Smooth muscle cell (in vitro differentiated cells): ENCODE measurements around the gene UBE3B. TPM values are rescaled to one million over a fixed set of nuclear protein-coding genes. Genes with fewer than 3 reads are reported as not detected.

Experiments used
- DNase-seq: peaks from one replicate; lab custom pipeline; 2025; ENCODE audit not compliant: unreplicated experiment; lab: John Stamatoyannopoulos, UW
- H2AFZ ChIP-seq: fragments of 200-600 bp; sonication (generic); 2 replicates; pipeline ENCODE4 v1.6.0; 2016; ENCODE audit warnings: antibody characterized with exemption, low read depth, mild to moderate bottlenecking
- H3F3A ChIP-seq: fragments of 200-600 bp; sonication (generic); 2 replicates; pipeline ENCODE4 v1.6.0; 2017; ENCODE audit warnings: antibody characterized with exemption, low read depth
- H3K27ac ChIP-seq: fragments of 200-600 bp; sonication (generic); 2 replicates; pipeline ENCODE4 v1.5.1; 2016; ENCODE audit warnings: low read depth, mild to moderate bottlenecking
- H3K27me3 ChIP-seq: fragments of 200-600 bp; sonication (generic); 2 replicates; pipeline ENCODE4 v1.6.1; 2016; ENCODE audit warnings: low read depth, mild to moderate bottlenecking
- H3K36me3 ChIP-seq: fragments of 200-600 bp; sonication (generic); 2 replicates; pipeline ENCODE4 v1.5.1; 2016; ENCODE audit warnings: low read depth
- H3K4me1 ChIP-seq: fragments of 200-600 bp; sonication (generic); 2 replicates; pipeline ENCODE4 v1.5.1; 2016; ENCODE audit warnings: low read depth
- H3K4me2 ChIP-seq: fragments of 200-600 bp; sonication (generic); 2 replicates; pipeline ENCODE4 v1.6.0; 2016; ENCODE audit warnings: mild to moderate bottlenecking
- H3K4me3 ChIP-seq: fragments of 200-600 bp; sonication (generic); 2 replicates; pipeline ENCODE4 v1.5.1; 2016; ENCODE audit warnings: mild to moderate bottlenecking
- H3K79me2 ChIP-seq: fragments of 200-600 bp; sonication (generic); 2 replicates; pipeline ENCODE4 v1.6.0; 2016; ENCODE audit warnings: low read depth, mild to moderate bottlenecking
- H3K9ac ChIP-seq: fragments of 200-600 bp; sonication (generic); 2 replicates; pipeline ENCODE4 v1.6.0; 2016; ENCODE audit warnings: low read depth
- H3K9me3 ChIP-seq: fragments of 200-600 bp; sonication (generic); replicated peaks from 2 replicates; pipeline ENCODE4 v1.5.1; 2016; ENCODE audit warnings: low read depth
- H4K20me1 ChIP-seq: fragments of 200-600 bp; sonication (generic); 2 replicates; pipeline ENCODE4 v1.6.0; 2016; ENCODE audit warnings: low read depth
- WGBS: methylation state at CpG from one replicate; pipeline ENCODE4 v1.1.7; 2016; ENCODE audit warnings: low lambda C conversion rate; 5-methylcytosine and 5-hydroxymethylcytosine counted together
- polyA plus RNA-seq: library from polyadenylated mRNA; unstranded; fragments of >200 nt; fragmentation: Nextera tagmentation; extraction: Ambion mirVana; gene quantifications from 2 replicates; pipeline ENCODE4 v1.2.1, GENCODE V29; 2016
- total RNA-seq: library from RNA; depleted of rRNA; stranded (reverse); fragments of >200 nt; gene quantifications from 2 replicates; pipeline ENCODE4 v1.2.3, GENCODE V29; 2014
- TF ChIP-seq, protein P1 (sequence below): fragments of 200-600 bp; sonication (generic); IDR thresholded peaks from 2 replicates; pipeline ENCODE4 v1.5.1; 2017; ENCODE audit warnings: borderline replicate concordance, mild to moderate bottlenecking, antibody characterized with exemption; ENCODE audit not compliant: insufficient read depth, poor library complexity, severe bottlenecking

UBE3B gene
- total and polyA plus RNA-seq, 2 experiments from 2014 or later = 21.8 to 62.9 TPM

DNA sequence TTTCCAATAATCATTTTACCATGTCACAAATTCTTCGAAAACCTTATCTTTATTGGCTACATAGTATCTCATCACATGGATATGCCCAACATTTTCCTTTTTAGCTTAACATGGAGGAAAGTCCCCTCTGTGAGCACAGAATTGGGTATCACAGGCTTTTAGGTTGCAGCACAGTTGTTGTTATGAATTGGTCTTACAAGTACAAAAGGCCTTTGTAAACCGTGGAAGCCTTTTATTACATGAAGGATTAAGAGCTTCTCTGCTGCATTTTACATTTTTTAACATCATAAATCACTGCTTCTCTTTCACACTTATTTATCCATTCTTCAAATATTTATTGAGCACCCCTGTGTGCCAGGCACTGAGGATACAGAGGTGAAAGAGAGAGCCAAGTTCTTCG lies 26.2 kb downstream of the UBE3B start:
- no peak overlapping the region for H2AFZ ChIP-seq
- no peaks in the 10 kb centered on the region for H3K27me3 ChIP-seq
- H3K4me1 ChIP-seq = no peaks in the 10 kb centered on the region
- H4K20me1 ChIP-seq = no peaks in the 10 kb centered on the region
- no peak overlapping the region for H3K4me3 ChIP-seq
- no peak overlapping the region for H3K9ac ChIP-seq
- H3F3A ChIP-seq = no peaks in the 10 kb centered on the region
- no peak overlapping the region for H3K27ac ChIP-seq
- DNase-seq = no peak
- TF ChIP-seq, protein P1, sequence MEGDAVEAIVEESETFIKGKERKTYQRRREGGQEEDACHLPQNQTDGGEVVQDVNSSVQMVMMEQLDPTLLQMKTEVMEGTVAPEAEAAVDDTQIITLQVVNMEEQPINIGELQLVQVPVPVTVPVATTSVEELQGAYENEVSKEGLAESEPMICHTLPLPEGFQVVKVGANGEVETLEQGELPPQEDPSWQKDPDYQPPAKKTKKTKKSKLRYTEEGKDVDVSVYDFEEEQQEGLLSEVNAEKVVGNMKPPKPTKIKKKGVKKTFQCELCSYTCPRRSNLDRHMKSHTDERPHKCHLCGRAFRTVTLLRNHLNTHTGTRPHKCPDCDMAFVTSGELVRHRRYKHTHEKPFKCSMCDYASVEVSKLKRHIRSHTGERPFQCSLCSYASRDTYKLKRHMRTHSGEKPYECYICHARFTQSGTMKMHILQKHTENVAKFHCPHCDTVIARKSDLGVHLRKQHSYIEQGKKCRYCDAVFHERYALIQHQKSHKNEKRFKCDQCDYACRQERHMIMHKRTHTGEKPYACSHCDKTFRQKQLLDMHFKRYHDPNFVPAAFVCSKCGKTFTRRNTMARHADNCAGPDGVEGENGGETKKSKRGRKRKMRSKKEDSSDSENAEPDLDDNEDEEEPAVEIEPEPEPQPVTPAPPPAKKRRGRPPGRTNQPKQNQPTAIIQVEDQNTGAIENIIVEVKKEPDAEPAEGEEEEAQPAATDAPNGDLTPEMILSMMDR = no peak
- peaks cover 26% of the 10 kb centered on the region for H3K36me3 ChIP-seq
- H3K9me3 ChIP-seq = no peaks in the 10 kb centered on the region
- no peak overlapping the region for H3K4me2 ChIP-seq
- H3K79me2 ChIP-seq = no peaks in the 10 kb centered on the region
- WGBS = 69% methylated on average over 3 of the region's 3 CpGs

DNA sequence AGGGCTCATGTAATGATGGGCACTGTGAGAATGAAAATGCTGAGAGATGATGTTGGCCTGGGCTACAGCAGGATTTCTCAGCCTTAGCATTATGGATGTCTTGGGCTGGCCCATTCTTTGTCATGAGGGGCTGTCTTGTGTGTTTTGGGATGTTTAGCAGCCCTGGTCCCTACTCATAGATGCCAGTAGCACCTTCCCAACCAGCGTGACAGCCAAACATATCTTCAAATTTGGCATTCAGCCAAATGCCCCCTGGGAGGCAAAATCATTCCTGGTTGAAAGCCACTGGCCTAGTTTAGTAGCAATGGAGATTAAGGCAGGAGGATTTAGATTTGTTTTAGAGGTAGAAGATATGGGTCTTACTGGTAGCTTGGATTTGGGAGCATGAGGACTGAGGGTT lies 26.6 kb downstream of the UBE3B start:
- Histone ChIP-seq H3F3A (no peaks in the 10 kb centered on the region), H3K4me3 (no peak overlapping the region), H3K9ac (no peak overlapping the region), H3K9me3 (no peaks in the 10 kb centered on the region), H3K27me3 (no peaks in the 10 kb centered on the region), H3K4me2 (no peak overlapping the region), H2AFZ (no peak overlapping the region), H3K4me1 (no peaks in the 10 kb centered on the region), H3K79me2 (no peaks in the 10 kb centered on the region), H4K20me1 (no peaks in the 10 kb centered on the region), H3K27ac (no peak overlapping the region), H3K36me3 (peaks cover 26% of the 10 kb centered on the region)
- 100% methylated on average over 1 of the region's 1 CpG for WGBS
- no peak for DNase-seq
- TF ChIP-seq, protein P1 = no peak

- no peak overlapping the region for H3K4me2 ChIP-seq
- no peaks in the 10 kb centered on the region for H3K27me3 ChIP-seq
- H3K9ac ChIP-seq = no peak overlapping the region
- H3K36me3 ChIP-seq = peaks cover 15% of the 10 kb centered on the region
- TF ChIP-seq, protein P1 = no peak
- no peaks in the 10 kb centered on the region for H3K9me3 ChIP-seq
- H3K79me2 ChIP-seq = no peaks in the 10 kb centered on the region
- no peaks in the 10 kb centered on the region for H4K20me1 ChIP-seq
- 98% methylated on average over 15 of the region's 15 CpGs for WGBS
- no peaks in the 10 kb centered on the region for H3F3A ChIP-seq
- no peak overlapping the region for H2AFZ ChIP-seq
- no peak overlapping the region for H3K4me3 ChIP-seq
- no peak for DNase-seq
- H3K27ac ChIP-seq = no peak overlapping the region
- H3K4me1 ChIP-seq = no peaks in the 10 kb centered on the region
Measured at GRCh38 chr12:109510196-109510595, 32.8 kb downstream of the UBE3B start.

- H3K9ac ChIP-seq = no peak overlapping the region
- 94% methylated on average over 1 of the region's 1 CpG for WGBS
- no peaks in the 10 kb centered on the region for H3K27me3 ChIP-seq
Measured at GRCh38 chr12:109512608-109513007, 35.2 kb downstream of the UBE3B start.

More at GRCh38 chr12:109512608-109513007, 35.2 kb downstream of the UBE3B start:
- H3K79me2 ChIP-seq = no peaks in the 10 kb centered on the region
- no peak overlapping the region for H3K4me3 ChIP-seq
- DNase-seq = no peak
- peaks cover 6% of the 10 kb centered on the region for H3F3A ChIP-seq
- no peaks in the 10 kb centered on the region for H3K9me3 ChIP-seq
- H2AFZ ChIP-seq = no peak overlapping the region
- H3K27ac ChIP-seq = no peak overlapping the region
- H4K20me1 ChIP-seq = no peaks in the 10 kb centered on the region
- no peaks in the 10 kb centered on the region for H3K4me1 ChIP-seq
- H3K4me2 ChIP-seq = no peak overlapping the region
- TF ChIP-seq, protein P1 = no peak
- peaks cover 8% of the 10 kb centered on the region for H3K36me3 ChIP-seq
